HG03432 (cell line): ENCODE results near the gene IL17B.
A peak's percentile ranks its signal among the peaks of the same experiment; 100 is the strongest.

ENCODE experiments used
- ATAC-seq: cut with Tn5 transposase; IDR thresholded peaks from one replicate; pipeline ENCODE4 v1.9.1; 2021; ENCODE audit warnings: mild to moderate bottlenecking, moderate library complexity; ENCODE audit not compliant: unreplicated experiment

The IL17B gene

DNA sequence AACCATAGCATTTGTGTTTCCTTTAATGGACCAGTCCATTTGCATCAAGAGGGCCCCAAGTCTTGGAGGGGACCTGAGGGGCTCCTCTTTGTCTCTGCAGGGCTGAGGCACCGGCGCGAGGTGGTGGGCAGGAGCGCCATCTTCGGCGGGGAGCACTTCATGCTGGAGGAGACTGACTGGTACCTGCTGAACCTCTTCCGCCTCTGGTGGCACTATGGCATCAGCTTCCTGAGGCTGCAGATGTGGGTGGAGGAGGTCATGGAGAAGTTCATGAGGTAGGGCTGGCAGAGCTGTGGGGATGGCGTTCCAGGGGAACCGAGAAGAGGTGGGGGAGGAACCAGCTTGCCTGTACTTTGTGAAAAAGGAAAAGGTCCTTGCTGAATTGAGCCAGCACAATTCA lies 15.2 kb downstream of the IL17B start:
- no peak for ATAC-seq

DNA sequence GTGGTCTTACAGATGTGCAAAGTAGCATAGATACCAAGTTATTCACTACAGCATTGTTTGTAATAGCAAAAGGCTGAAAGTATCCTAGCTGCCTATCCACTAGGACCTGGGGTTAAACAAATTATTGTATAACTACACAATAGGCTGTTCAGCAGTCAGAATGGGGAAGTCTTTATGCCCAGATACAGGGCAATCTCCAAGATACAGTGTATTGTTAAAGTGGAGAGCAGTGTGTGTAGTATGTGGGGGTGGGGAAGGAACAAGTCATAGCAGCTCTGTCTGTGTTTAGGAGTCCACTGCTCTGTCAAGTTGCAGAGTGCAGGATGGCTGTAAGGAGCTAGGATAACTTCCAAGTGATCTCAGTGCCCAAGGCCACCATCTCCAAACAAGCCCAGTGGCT lies 15.7 kb downstream of the IL17B start:
- ATAC-seq = no peak

DNA sequence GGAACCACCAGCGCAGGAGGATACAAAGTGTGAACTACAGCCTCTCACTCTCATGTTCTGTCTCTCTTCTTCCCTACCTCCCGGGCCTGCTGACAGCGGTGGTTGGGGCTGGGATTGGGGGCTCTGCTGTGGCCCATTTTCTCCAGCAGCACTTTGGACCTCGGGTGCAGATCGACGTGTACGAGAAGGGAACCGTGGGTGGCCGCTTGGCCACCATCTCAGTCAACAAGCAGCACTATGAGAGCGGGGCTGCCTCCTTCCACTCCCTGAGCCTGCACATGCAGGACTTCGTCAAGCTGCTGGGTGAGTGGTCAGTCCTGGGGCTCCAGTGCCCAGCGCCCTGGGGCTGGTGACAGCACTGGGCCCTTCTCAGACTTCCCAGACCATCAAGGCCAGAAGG lies 16.6 kb downstream of the IL17B start:
- no peak for ATAC-seq

DNA sequence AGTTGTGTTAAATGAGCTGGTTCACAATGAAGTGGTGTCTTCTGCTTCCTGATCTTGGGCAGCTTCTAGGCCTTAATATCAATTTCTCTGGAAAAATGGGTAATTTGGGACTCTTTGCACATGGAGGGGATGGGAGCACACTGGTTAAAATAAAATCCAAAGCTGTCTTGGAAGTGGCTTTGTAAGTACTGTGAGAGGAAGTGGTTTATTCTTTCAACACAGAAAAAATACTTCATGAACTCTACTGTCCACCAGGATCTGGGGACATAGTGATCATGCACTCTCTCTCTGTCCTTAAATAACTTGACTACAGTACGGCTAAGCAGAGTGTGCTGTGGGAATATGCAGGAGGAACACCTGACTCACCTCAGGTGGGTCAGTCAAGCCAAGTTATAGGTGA lies 18.8 kb downstream of the IL17B start:
- ATAC-seq = no peak

DNA sequence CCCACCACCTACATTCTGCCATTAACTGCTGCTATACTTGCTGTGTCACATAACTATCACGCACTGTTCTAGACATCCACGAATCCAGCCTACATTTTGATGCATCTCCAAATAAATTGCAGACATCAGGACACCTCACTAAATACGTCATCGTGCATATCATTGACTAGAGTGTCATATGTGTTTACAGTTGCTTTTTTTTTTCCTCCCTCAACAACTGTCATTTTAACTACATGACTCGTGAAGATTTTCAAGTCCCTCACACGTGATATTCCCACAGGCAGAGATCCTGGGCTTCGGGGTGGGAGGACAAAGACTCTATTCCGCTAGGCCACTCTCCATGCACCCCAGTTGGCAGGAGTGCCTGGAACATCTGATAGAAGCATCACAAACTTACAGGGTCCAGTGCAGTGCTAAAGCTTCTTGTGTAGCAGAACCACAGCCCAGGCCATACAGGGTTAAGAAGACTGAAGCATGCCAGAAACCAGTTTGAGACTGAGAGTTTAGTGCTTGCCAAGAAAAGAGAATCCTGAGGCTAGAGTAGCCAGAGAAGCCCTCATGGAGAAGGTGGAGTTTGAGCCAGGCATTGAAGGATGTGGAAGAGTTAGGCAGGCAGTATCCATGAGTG lies 20.1 kb downstream of the IL17B start:
- ATAC-seq = no peak

DNA sequence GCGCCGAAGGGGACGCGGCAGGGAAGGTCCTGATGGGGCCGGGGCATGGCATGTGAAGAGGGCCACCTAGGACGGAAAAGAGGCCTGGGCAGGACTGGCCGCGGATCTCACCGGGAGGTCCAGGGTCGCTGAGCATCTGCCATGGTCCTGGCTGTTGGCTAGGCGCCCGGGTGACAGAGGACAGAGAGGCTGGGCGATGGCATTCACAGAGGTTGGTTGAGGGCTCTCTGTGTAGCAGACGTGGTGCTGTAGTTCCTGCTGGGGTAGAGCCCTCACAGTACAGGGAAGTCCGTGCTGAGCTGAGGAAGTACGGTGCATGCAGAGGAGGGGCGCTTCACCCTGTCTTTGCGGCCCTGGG lies 20.8 kb downstream of the IL17B start:
- ATAC-seq = peak; percentile 8

DNA sequence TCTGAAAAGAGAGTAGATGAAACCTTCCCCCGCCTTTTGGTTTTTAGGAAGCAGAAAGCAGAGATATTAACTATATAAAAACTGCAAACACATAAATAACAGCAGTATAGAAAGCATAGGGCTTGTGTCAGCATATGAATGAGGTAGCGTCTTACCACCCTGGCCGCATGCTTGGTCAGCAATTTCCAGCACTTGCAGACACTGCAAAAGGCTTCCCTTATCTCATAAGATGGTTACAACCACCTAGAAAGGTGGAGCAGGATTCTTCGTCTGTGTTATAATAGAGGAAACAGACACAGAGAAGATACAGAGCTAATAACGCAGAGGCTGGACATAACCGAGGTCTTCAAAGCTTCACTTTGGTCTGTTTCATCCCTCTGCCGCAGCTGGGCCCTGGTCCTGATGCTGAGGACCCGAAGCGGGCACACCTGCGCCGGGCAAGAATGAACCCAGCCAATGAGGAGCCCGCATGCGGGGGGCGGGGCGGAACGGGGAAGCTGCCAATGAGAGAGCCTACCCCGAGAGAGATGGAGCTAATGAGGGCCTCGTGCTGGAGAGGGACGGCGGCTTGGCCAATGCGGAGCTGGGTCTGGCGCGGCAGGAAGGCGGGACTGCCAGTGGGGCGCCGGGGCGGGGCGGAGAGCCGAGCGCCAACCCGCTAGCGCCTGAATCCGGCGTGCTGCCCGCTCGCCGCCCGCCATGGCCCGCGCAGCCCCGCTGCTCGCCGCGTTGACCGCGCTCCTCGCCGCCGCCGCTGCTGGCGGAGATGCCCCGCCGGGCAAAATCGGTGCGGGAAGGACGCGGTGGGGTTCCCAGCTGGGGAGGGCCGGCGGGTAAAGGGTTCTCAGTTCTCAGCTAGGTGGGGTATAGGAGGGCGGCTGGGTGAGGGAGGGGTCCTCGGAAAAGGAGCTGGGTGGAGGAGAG lies 21.5 kb downstream of the IL17B start, which contains the start of gene PCYOX1L:
TSS of gene PCYOX1L (plus strand) at position 677 of the 924 bp plus-strand sequence. CDS start at position 700, 23 bp downstream.
- ATAC-seq = peak; percentile 100

DNA sequence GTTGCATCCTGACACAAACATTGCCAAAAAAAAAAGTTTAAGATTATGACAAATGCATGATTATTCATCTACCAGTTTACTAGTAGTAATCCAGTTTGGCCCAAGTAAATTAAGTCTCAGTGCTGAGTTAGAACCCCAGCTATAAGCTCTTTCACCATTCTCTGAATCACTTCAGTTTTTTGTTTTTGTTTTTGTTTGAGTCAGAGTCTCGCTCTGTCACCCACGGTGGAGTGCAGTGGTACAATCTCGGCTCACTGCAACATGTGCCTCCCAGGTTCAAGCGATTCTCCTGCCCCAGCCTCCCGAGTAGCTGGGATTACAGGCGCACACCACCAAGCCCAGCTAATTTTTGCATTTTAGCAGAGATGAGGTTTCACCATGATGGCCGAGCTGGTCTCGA lies 22.7 kb downstream of the IL17B start:
- no peak for ATAC-seq

DNA sequence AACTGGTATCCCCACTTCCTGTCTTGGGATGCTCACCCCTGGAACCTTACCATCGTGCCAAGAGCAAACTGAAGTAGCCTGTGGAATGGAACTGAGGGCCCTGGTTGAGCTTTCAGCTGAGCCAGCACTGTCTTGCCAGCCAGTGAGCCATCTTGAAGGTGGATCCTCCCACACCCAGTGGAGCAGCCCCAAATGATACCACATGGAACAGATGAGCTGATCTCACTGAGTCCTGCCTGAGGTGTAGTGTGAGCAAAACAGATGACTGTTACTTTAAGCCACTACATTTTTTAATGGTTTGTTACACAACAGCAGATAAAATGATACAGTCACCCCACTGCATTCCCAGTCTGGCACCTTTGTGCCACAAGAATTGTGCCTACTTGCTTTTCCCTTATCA lies 23.4 kb downstream of the IL17B start:
- no peak for ATAC-seq

DNA sequence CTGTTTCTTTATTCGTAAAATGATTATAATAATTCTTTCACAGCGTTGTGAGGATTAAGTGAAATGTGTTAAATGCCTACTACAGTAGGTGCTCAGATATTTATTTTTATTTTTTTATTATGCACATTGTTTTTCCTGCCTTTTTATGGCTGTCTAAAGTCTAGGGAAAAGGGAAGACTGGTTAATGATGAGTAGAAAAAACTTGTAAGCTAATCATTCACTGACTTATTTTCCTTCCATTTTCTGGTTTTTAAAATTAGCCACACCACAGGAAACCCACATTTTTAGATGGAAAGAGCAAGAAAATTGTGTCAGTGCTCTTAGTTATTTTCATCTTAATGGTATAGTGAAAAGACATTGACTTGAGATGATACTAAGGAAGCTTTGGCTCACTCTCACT lies 25.2 kb downstream of the IL17B start:
- no peak for ATAC-seq

DNA sequence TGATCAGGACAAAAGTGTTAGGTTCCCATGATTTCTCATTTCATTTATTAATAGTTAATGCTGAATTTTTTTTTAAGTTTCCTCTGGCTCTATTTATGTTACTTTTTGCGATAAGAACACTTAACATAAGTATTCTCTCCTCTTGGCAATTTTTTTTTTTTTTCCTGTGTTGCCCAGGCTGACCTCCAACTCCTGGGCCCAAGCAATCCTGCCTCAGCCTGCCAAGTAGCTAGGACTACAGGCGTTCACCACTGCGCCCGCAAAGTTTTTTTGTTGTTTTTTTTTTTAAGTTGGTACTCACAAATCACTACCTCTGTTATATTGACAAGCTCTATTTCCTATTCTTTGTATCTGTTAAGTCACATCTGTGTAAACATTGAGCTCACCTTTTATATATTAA lies 26.9 kb downstream of the IL17B start:
- ATAC-seq = no peak

DNA sequence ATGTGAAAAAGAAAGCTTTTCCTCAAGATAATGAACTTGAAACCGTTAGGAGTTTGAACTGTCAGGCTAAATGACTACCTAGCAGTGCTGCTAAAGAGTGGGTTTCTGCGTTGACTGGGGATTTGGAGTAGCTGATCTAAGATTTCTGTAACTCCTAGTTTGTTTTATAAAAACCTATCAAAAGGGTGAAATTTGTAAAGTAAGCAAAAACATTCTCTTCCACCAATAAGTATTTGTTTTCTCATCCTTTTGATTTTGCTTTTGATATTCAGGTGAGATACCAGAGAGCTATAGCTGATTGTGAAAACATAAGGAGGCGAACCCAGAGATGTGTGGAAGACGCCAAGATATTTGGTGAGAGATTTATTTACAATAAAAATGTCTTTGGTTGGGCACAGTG lies 29.7 kb downstream of the IL17B start:
- ATAC-seq = no peak

DNA sequence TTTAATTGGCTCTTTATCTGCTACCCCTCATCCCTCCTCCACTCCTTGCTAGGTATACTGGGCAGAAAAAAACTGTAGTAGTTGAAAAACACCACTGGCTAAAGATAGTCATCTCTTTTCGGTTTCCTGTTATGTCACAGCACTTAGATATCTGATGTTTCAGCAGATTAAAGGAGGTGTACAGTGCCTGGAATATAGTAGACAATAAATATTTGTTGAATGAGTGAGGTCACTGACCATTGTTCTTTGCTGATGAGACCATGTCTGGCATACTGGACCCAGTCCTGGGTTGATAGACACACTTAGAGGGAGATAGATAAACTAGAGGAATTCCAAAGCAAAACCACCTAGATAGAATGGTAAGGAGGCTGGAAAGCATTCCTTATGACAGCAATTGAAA lies 30.6 kb downstream of the IL17B start:
- ATAC-seq = no peak

DNA sequence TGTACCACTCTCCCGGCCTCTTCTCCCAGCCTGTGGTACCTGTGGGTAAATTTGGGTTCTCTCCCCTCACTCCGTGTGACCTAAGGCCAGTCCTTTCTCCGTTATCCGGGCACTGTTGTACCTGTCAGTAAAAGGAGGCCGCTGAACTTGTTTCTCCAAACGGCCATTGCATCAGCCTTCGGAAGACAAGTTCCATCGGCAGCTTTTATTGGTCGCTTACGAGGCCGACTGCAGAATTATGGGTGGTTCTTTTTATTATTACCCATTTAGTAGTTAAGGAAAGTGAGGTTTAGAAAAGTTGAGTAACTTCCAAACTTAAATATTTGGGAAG lies 33.2 kb downstream of the IL17B start:
- ATAC-seq = peak; percentile 8

DNA sequence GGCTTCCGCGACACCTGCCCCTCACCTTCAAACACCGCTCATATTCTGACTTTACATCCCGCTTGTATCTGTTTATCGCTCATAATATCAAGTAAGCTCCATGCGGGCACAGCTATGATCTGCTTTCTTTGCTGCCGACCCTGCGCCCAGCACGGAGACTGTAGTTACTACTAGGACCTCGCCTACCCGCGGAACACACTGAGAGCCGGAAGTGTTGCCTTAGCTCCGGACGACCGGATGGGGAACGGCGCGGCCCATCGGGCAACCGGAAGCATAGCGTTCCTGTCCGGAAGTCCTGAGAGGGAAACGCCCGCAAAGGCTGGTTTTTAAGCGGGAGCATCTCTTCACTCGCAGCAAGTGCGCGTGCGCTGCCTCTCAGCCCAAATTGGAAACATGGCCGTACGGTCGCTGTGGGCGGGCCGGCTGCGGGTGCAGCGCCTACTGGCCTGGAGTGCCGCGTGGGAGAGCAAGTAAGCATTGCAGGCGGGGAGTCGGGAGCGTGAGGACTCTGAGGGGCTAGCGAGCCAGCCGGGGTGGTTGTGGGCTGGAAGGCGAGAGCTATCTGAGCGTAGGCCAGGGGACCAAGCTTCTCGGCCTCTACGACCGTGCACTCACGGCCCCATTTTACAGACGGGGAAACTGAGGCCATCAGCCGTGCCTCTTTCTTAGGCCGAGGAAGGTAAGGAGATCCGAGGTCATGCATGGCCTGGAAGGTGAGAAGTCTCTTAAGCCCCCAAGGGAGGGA lies 33.8 kb downstream of the IL17B start, which contains the start of gene GRPEL2:
TSS of gene GRPEL2 (plus strand) at position 353 of the 745 bp plus-strand sequence. CDS start at position 394, 41 bp downstream.
- peak; percentile 98 for ATAC-seq

DNA sequence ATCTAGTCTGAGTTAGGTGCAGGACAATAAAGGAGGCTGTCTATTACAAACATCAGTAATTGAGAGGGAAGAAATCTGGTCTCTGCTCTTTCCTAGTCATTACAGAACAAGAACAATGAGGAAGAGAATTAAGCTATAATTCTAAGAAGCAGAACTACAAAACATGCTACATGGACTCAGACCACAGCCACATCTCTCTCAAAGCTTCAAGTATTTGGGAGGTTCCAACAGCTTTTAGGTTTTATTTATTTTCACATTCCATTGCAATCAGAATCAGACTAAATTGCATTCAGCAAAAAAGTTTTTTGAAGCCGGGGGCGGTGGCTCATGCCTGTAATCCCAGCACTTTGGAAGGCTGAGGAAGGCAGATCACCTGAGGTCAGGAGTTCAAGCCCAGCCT lies 34.9 kb downstream of the IL17B start:
- ATAC-seq = no peak

DNA sequence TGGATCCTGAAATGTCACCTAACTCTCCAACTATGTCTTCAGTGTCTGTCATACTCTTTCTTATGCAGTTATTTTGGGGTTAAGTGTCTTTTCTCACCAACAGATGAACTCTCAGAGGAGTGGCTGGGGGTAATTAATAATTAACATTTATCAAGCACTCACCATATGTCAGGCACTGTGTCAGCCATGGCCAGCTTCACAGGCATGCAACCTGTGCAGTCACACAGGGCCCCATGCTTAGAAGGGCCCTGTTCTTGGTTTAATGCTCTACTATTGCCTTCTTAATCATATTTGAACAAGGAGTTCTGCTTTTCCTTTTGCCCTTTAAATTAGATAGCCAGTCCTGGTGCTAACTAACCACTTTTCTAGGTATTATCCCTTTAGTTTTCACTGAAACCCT lies 37.2 kb downstream of the IL17B start:
- no peak for ATAC-seq

DNA sequence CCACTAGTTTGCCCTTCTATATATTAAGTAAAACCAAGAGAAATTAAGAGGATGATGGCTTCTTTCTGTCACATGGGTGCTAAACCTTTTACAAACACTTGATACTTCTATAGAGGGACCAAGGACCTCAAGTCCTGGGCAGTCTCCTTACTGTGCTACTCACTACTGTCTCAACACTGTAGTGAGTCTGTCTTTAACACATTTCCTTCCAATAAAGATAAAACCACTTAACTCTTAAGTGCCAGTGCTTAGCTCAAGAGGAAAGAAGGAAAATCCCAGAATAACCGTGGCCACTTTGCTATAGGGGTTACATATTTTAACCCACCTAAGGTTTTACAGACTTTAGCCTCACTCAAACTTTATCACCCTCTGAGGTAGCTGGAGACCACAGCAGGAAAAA lies 38.2 kb downstream of the IL17B start:
- no peak for ATAC-seq

DNA sequence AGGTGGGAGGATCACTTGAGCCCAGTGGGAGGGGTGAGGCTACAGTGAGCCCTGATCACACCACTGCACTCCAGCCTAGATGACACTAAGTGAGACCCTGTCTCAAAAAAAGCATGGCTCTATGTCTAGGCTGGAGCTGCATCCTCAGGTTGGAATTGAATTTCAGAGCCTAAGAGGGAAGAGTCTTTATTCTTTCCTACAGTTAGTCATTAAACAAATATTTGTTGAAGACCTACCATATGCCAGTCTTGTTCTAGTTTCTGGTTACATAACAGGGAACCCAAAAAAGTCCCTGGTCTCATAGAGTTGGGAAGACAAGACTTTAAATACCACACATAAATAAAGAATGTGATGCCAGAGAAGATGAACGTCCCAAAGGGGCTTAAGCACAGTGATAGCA lies 40.7 kb downstream of the IL17B start:
- no peak for ATAC-seq

DNA sequence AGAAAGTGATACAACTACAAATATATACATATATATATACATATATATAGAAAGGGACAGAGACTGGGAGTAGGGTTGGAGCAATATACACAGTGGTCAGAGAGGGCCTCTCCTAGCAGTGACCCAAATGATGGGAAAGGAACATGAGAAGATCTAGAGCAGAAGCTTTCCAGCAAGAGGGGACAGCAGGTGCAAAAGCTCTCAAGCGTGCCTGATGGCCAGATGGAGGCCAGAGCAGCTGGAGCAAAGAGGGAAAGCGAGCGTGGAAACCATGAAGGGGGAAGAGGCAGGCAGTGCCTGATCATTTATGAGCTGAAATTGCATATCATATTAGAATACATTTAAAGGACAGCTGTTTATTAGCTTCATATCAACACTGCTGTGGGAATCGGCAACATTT lies 41.4 kb downstream of the IL17B start:
- ATAC-seq = no peak

DNA sequence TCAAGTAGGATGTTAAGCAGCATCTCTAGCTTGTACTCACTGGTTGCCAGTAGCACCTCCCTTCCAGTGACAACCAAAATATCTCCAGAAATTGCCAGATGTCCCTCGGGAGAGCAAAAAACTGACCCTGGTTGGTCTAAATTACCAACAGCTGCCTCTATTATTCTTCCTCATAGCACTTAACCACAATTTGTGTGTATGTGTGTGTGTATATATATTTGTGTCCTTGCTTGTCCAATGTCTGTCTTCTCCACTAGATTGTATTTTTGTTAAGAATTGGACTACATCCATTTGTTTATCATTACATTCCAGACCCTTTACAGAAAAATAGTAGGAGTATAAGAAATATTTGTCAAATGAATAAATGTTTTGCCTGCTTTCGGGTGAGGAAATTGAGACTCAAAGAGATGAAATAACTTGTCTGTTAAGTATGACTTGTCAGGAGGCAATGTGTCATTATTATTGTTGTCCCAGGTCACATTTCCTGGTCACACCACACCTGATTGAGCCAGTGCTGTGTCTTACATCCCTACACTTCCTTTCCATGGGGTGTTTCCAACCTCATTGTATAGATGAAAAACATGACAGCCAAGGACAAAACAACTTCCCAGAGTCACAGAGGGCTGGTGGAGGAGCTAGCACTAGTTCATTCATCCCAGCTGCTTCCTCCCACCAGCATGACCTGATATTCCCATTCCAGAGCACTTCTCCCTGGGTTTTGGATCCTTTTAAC lies 45.2 kb downstream of the IL17B start:
- no peak for ATAC-seq
